ENCODE results near the gene KRTAP4-5.

GRCh38 chr17:41126412-41126811 is 23.2 kb downstream of the KRTAP4-5 start:
- TF ChIP-seq, protein P1, sequence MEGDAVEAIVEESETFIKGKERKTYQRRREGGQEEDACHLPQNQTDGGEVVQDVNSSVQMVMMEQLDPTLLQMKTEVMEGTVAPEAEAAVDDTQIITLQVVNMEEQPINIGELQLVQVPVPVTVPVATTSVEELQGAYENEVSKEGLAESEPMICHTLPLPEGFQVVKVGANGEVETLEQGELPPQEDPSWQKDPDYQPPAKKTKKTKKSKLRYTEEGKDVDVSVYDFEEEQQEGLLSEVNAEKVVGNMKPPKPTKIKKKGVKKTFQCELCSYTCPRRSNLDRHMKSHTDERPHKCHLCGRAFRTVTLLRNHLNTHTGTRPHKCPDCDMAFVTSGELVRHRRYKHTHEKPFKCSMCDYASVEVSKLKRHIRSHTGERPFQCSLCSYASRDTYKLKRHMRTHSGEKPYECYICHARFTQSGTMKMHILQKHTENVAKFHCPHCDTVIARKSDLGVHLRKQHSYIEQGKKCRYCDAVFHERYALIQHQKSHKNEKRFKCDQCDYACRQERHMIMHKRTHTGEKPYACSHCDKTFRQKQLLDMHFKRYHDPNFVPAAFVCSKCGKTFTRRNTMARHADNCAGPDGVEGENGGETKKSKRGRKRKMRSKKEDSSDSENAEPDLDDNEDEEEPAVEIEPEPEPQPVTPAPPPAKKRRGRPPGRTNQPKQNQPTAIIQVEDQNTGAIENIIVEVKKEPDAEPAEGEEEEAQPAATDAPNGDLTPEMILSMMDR (IDR thresholded peaks at IDR 0.05): no peak
- TF ChIP-seq POLR2A (IDR thresholded peaks at IDR 0.05): no peak

Data from testis (tissue), 2 donors.